ENCODE data around the gene CD226. TPM values are rescaled to one million over a fixed set of nuclear protein-coding genes. Genes with fewer than 3 reads are reported as not detected.

Gene CD226
- total and polyA plus RNA-seq, 2 of the 4 experiments (the other 2 are of a cell fraction), result 0.29 to 1.1 TPM

- ATAC-seq (ENCODE audit: low read depth) (no peak), DNase-seq (no peak)
- no peak overlapping the region for H2BK5ac ChIP-seq (ENCODE audit: low read depth, low read length, poor library complexity, severe bottlenecking)
- no peak for TF ChIP-seq ELK1 (IDR thresholded peaks at IDR 0.05; ENCODE audit: borderline replicate concordance, low read depth, low read length)
- no peak for TF ChIP-seq RCOR1 (IDR thresholded peaks at IDR 0.05; ENCODE audit: insufficient replicate concordance, low read length)
- TF ChIP-seq RFX5 (IDR thresholded peaks at IDR 0.05; ENCODE audit: low read depth, low read length), result no peak
- no peak for TF ChIP-seq USF2 (IDR thresholded peaks at IDR 0.05; ENCODE audit: low read depth, low read length)
- no peak for TF ChIP-seq MAZ (IDR thresholded peaks at IDR 0.05; ENCODE audit: borderline replicate concordance, low read depth, low read length)
- no peak for TF ChIP-seq BHLHE40 (IDR thresholded peaks at IDR 0.05; ENCODE audit: low read depth, low read length)
- TF ChIP-seq POLR2A (IDR thresholded peaks at IDR 0.05; ENCODE audit: low read depth, low read length), result no peak
- TF ChIP-seq MAFK (IDR thresholded peaks at IDR 0.05; ENCODE audit: low read depth, low read length), result no peak
- no peaks in the 10 kb centered on the region for H4K20me1 ChIP-seq (ENCODE audit: insufficient read depth, low read length)
- in situ Hi-C loops (cut with MboI; ENCODE audit: low sequenced_read_pairs), result no loop called here
- no peaks in the 10 kb centered on the region for H3K79me1 ChIP-seq (ENCODE audit: low read depth in 1 of 2, low read length in 2 of 2)
- no peak overlapping the region for H2AK9ac ChIP-seq (replicated peaks; ENCODE audit: low read depth, low read length, poor library complexity)
- no peak overlapping the region; the same call in 1 of the 2 replicates for H3K4ac ChIP-seq (ENCODE audit: low read depth, low read length)
- no peak overlapping the region for H3K4me2 ChIP-seq (ENCODE audit: low read depth, low read length)
- no peak overlapping the region for H3K27ac ChIP-seq (ENCODE audit: insufficient read depth, low read length)
- H3K9me1 ChIP-seq (ENCODE audit: insufficient read depth, low read length), result peaks cover 5% of the 10 kb centered on the region; the same call in 1 of the 2 replicates
- H3K9me3 ChIP-seq (ENCODE audit: control insufficient read depth, insufficient read depth, low read length), result no peaks in the 10 kb centered on the region
- H3K27me3 ChIP-seq (ENCODE audit: control insufficient read depth, insufficient read depth, low read length), result no peaks in the 10 kb centered on the region
- intact Hi-C loops (cut with micrococcal nuclease), result no loop called here
- POLR2A ChIA-PET (ENCODE audit: unreplicated experiment), result no interaction called here
- WGBS, 2 experiments (ENCODE audit: extremely low coverage in 2 of 2, insufficient read length in 1 of 2), result no CpG with 5 or more reads among the region's 4 CpGs
- no peak overlapping the region for H3K18ac ChIP-seq (ENCODE audit: low read depth, low read length)
- H3K9ac ChIP-seq (ENCODE audit: low read depth, low read length), result no peak overlapping the region
- peak overlapping the region; percentile 29; the same call in 1 of the 2 replicates for H2BK120ac ChIP-seq (ENCODE audit: low read depth, low read length)
- dilution Hi-C loops (cut with HindIII; ENCODE audit: low sequenced_read_pairs, unreplicated experiment), result no loop called here
- 0 out of 3 replicates have a peak overlapping the region, but pooled peaks have one; percentile 21 for H2BK15ac ChIP-seq (ENCODE audit: low read depth, low read length)
- H3K4me1 ChIP-seq (ENCODE audit: control insufficient read depth, insufficient read depth, low read length), result peaks cover 10% of the 10 kb centered on the region
- no peaks in the 10 kb centered on the region for H3K36me3 ChIP-seq (ENCODE audit: control insufficient read depth, insufficient read depth, low read length)
- 0 out of 2 replicates have a peak overlapping the region, but pooled peaks have one; percentile 24 for H2BK20ac ChIP-seq (ENCODE audit: low read depth, low read length)
- no peak overlapping the region for H3K56ac ChIP-seq (ENCODE audit: extremely low read depth, insufficient read depth, low read length)
- CTCF ChIA-PET, result no interaction called here
- H2AK5ac ChIP-seq (ENCODE audit: low read depth, low read length), result no peak overlapping the region
- H4K91ac ChIP-seq (ENCODE audit: insufficient read depth, low read depth, low read length), result no peak overlapping the region
- H3K23ac ChIP-seq (ENCODE audit: low read depth, low read length), result no peak overlapping the region
- H3K4me3 ChIP-seq (ENCODE audit: insufficient read depth, low read depth, low read length), result no peak overlapping the region
- no peak overlapping the region for H2AFZ ChIP-seq (replicated peaks; ENCODE audit: low read length, poor library complexity)
- H4K5ac ChIP-seq (ENCODE audit: low read depth, low read length), result no peak overlapping the region
- 0 out of 2 replicates have a peak overlapping the region, but pooled peaks have one; percentile 11 for H3K14ac ChIP-seq (replicated peaks; ENCODE audit: low read depth, low read length)
- H4K8ac ChIP-seq (ENCODE audit: low read depth in 2 of 2, low read length in 2 of 2), result no peak overlapping the region
- no TSS peak for BruUV-seq (replicated peaks)
These were observed 132.8 kb downstream of the CD226 start for GRCh38 chr18:69814861-69815385.

All from IMR-90 (cell line).